HL-60 (cell line): ENCODE data around the gene FAM98C.

Source experiments
- POLR2AphosphoS5 ChIP-seq: IDR thresholded peaks from 2 replicates; pipeline ENCODE4 v1.6.1; 2012; ENCODE audit warnings: low read depth
- TF ChIP-seq, protein P1 (sequence below): IDR thresholded peaks from one replicate; pipeline ENCODE4 v1.5.1; 2011; ENCODE audit warnings: low read length, control low read depth, inconsistent platforms; ENCODE audit not compliant: insufficient read depth

DNA sequence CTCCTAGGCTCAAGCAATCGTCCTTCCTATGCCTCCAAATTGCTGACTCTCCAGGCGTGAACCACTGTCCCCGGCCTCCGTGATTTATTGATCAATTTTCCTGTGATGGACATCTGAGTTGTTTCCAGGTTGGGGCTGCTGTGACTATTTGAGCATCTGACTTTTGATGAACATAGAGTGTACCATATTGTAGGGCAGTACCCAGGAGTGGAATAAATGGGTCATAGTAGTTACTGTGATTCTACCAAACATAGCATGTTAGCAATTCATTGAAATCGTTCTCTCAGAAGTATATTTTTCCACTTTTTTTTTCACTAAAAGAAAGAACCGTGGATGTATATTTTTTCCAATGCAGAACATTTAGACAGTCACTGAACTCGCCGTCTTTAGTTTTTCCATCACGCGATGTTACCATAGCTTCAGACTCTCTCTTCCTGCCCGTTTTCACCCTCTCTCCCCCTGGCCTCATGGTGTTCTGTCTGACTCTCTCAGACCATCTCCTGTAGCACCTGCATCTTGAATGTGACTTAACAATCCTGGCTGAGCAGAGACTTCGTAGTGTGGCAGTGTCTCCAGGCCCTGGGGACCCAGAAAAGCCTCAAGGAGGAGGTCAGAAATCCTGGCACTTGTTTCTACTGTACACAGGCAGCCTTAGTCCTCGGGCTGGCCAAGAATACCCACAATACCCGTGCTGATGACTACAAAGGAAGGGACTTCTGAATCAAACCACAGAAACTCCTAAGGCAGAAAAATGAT is 26.3 kb downstream of the FAM98C start:
- TF ChIP-seq, protein P1, sequence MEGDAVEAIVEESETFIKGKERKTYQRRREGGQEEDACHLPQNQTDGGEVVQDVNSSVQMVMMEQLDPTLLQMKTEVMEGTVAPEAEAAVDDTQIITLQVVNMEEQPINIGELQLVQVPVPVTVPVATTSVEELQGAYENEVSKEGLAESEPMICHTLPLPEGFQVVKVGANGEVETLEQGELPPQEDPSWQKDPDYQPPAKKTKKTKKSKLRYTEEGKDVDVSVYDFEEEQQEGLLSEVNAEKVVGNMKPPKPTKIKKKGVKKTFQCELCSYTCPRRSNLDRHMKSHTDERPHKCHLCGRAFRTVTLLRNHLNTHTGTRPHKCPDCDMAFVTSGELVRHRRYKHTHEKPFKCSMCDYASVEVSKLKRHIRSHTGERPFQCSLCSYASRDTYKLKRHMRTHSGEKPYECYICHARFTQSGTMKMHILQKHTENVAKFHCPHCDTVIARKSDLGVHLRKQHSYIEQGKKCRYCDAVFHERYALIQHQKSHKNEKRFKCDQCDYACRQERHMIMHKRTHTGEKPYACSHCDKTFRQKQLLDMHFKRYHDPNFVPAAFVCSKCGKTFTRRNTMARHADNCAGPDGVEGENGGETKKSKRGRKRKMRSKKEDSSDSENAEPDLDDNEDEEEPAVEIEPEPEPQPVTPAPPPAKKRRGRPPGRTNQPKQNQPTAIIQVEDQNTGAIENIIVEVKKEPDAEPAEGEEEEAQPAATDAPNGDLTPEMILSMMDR = no peak
- no peak for TF ChIP-seq POLR2AphosphoS5
